ENCODE measurements around the gene AUTS2. TPM values are rescaled to one million over a fixed set of nuclear protein-coding genes. Genes with fewer than 3 reads are reported as not detected.

Gene AUTS2
- total RNA-seq, 3 donors from 2014 or later: 31.2 to 67.6 (median 36.5) TPM

GRCh38 chr7:69690329-69690728, 92.1 kb downstream of the AUTS2 start:
- DNase-seq: no peak
- intact Hi-C loops (cut with DNase I, micrococcal nuclease): no loop called here
- Histone ChIP-seq H3K4me3 (no peak overlapping the region), H3K9me3 (no peaks in the 10 kb centered on the region), H3K4me1 (ENCODE audit: low read depth) (no peaks in the 10 kb centered on the region), H3K36me3 (ENCODE audit: low read depth) (no peaks in the 10 kb centered on the region)
- ATAC-seq: no peak
- TF ChIP-seq CTCF (IDR thresholded peaks at IDR 0.05): no peak

GRCh38 chr7:69691327-69691726, 93.1 kb downstream of the AUTS2 start:
- intact Hi-C loops (cut with DNase I, micrococcal nuclease): no loop called here
- no peak for ATAC-seq
- no peaks in the 10 kb centered on the region for H3K4me1 ChIP-seq (ENCODE audit: low read depth)
- no peak for DNase-seq
- no peaks in the 10 kb centered on the region for H3K9me3 ChIP-seq
- no peak for TF ChIP-seq CTCF (IDR thresholded peaks at IDR 0.05)
- no peak overlapping the region for H3K4me3 ChIP-seq
- no peaks in the 10 kb centered on the region for H3K36me3 ChIP-seq (ENCODE audit: low read depth)

GRCh38 chr7:69691734-69692133, 93.5 kb downstream of the AUTS2 start:
- Histone ChIP-seq H3K36me3 (ENCODE audit: low read depth) (no peaks in the 10 kb centered on the region), H3K9me3 (no peaks in the 10 kb centered on the region), H3K4me1 (ENCODE audit: low read depth) (no peaks in the 10 kb centered on the region), H3K4me3 (no peak overlapping the region)
- no peak for ATAC-seq
- peak in 1 of 3 donors; percentile 7 for DNase-seq
- intact Hi-C loops (cut with DNase I, micrococcal nuclease): no loop called here
- no peak for TF ChIP-seq CTCF (IDR thresholded peaks at IDR 0.05)

GRCh38 chr7:69692611-69693010, 94.3 kb downstream of the AUTS2 start:
- intact Hi-C loops (cut with DNase I, micrococcal nuclease): no loop called here

GRCh38 chr7:69693042-69693441, 94.8 kb downstream of the AUTS2 start:
- ATAC-seq: no peak
- no peak for TF ChIP-seq CTCF (IDR thresholded peaks at IDR 0.05)
- no peaks in the 10 kb centered on the region for H3K4me1 ChIP-seq (ENCODE audit: low read depth)
- H3K36me3 ChIP-seq (ENCODE audit: low read depth): no peaks in the 10 kb centered on the region
- no peaks in the 10 kb centered on the region for H3K9me3 ChIP-seq
- DNase-seq: no peak
- intact Hi-C loops (cut with DNase I, micrococcal nuclease): no loop called here
- H3K4me3 ChIP-seq: no peak overlapping the region

More at GRCh38 chr7:69692611-69693010, 94.3 kb downstream of the AUTS2 start:
- no peaks in the 10 kb centered on the region for H3K36me3 ChIP-seq (ENCODE audit: low read depth)
- H3K9me3 ChIP-seq: no peaks in the 10 kb centered on the region
- DNase-seq: no peak
- no peaks in the 10 kb centered on the region for H3K4me1 ChIP-seq (ENCODE audit: low read depth)
- no peak overlapping the region for H3K4me3 ChIP-seq
- no peak for TF ChIP-seq CTCF (IDR thresholded peaks at IDR 0.05)
- no peak for ATAC-seq

- no peak for ATAC-seq
- no peak for TF ChIP-seq CTCF (IDR thresholded peaks at IDR 0.05)
- intact Hi-C loops (cut with DNase I, micrococcal nuclease): no loop called here
- DNase-seq: no peak
- H3K9me3 ChIP-seq: no peaks in the 10 kb centered on the region
- no peaks in the 10 kb centered on the region for H3K4me1 ChIP-seq (ENCODE audit: low read depth)
- H3K36me3 ChIP-seq (ENCODE audit: low read depth): no peaks in the 10 kb centered on the region
- H3K4me3 ChIP-seq: no peak overlapping the region
Observed at GRCh38 chr7:69696054-69696591, 97.8 kb downstream of the AUTS2 start.
